GM12878 (cell line): ENCODE measurements around the gene APLP1. TPM values are rescaled to one million over a fixed set of nuclear protein-coding genes. Genes with fewer than 3 reads are reported as not detected.

Source experiments
- CEBPZ ChIP-seq: fragments of 150-350 bp; IDR thresholded peaks from 2 replicates; pipeline ENCODE4 v1.6.1; 2016; ENCODE audit warnings: low read depth, low read length
- DPF2 ChIP-seq: fragments of 450-650 bp; IDR thresholded peaks from 2 replicates; pipeline ENCODE4 v1.6.1; 2017; ENCODE audit warnings: mild to moderate bottlenecking
- HDAC6 ChIP-seq: fragments of 200-600 bp; sonication (generic); IDR thresholded peaks from one replicate; pipeline ENCODE4 v1.8.0; 2017; ENCODE audit warnings: antibody characterized with exemption; ENCODE audit not compliant: unreplicated experiment
- MEF2A ChIP-seq: IDR thresholded peaks from 2 replicates; pipeline ENCODE4 v1.6.1; 2011; ENCODE audit warnings: low read depth, mild to moderate bottlenecking, low read length, moderate library complexity; ENCODE audit not compliant: insufficient read depth
- SIN3A ChIP-seq: IDR thresholded peaks from 2 replicates; pipeline ENCODE4 v1.6.1; 2012; ENCODE audit warnings: low read depth, low read length, improper control_type of control experiment
- SMARCA5 ChIP-seq: fragments of 450-650 bp; IDR thresholded peaks from 2 replicates; pipeline ENCODE4 v1.6.1; 2017; ENCODE audit warnings: mild to moderate bottlenecking
- SMC3 ChIP-seq: IDR thresholded peaks from 2 replicates; pipeline ENCODE4 v1.6.1; 2011; ENCODE audit warnings: low read length, improper control_type of control experiment, borderline replicate concordance
- SREBF1 ChIP-seq: IDR thresholded peaks from 2 replicates; pipeline ENCODE4 v1.6.1; 2012; ENCODE audit warnings: mild to moderate bottlenecking, low read length
- TCF3 ChIP-seq: IDR thresholded peaks from 2 replicates; pipeline ENCODE4 v1.6.1; 2012; ENCODE audit warnings: low read depth, mild to moderate bottlenecking, low read length, borderline replicate concordance; ENCODE audit not compliant: insufficient read depth
- WRNIP1 ChIP-seq: IDR thresholded peaks from 2 replicates; pipeline ENCODE4 v1.6.1; 2011; ENCODE audit warnings: low read depth, low read length, improper control_type of control experiment, borderline replicate concordance
- polyA plus RNA-seq, 11 experiments: library from polyadenylated mRNA; depleted of rRNA in 4 of 11; unstranded in 6 of 11; stranded (reverse) in 5 of 11; fragments of >200 nt; fragmentation: Nextera tagmentation in 4 of 11; fragmentation: Illumina TruSeq in 1 of 11; extraction: Ambion mirVana in 4 of 11; extraction: Trizol in 1 of 11; gene quantifications; 1 replicate in 1 of 11; 2 replicates in 10 of 11; pipeline versions ENCODE4 v1.2.1 to v1.2.3, GENCODE V29; 2011 to 2016; ENCODE audit warnings: inconsistent platforms in 2 of 11, missing spikeins in 2 of 11, low read depth in 1 of 11
- total RNA-seq, 4 experiments: library from RNA; depleted of rRNA in 3 of 4; stranded (reverse); fragments of >200 nt in 3 of 4; fragmentation: Illumina TruSeq in 1 of 4; extraction: Trizol in 1 of 4; gene quantifications; 2 replicates each; pipeline versions ENCODE4 v1.2.1 to v1.2.3, GENCODE V29; 2013 to 2021
- TF ChIP-seq, protein P1 (sequence below): fragments of 450-650 bp; IDR thresholded peaks from 2 replicates; pipeline ENCODE4 v1.6.1; 2018; ENCODE audit warnings: mild to moderate bottlenecking, low read depth, moderate library complexity; ENCODE audit not compliant: partially characterized antibody
- TF ChIP-seq, protein P2 (sequence below): fragments of 450-650 bp; formaldehyde crosslinking; IDR thresholded peaks from 2 replicates; pipeline ENCODE4 v1.4.0; 2022; ENCODE audit warnings: mild to moderate bottlenecking, moderate library complexity
- TF ChIP-seq, protein P3 (sequence below): fragments of 450-650 bp; IDR thresholded peaks from 2 replicates; pipeline ENCODE4 v1.6.1; 2017; ENCODE audit warnings: mild to moderate bottlenecking, moderate library complexity
- TF ChIP-seq, protein P4 (sequence below): fragments of 450-650 bp; IDR thresholded peaks from 2 replicates; pipeline ENCODE4 v1.6.1; 2014; ENCODE audit warnings: mild to moderate bottlenecking

APLP1 gene
- total and polyA plus RNA-seq, 10 of the 15 experiments (the other 5 are each of a cell fraction or from before 2014, with no cell fraction given) = 0.07 to 2.2 (median 0.91) TPM; not detected in 1

DNA sequence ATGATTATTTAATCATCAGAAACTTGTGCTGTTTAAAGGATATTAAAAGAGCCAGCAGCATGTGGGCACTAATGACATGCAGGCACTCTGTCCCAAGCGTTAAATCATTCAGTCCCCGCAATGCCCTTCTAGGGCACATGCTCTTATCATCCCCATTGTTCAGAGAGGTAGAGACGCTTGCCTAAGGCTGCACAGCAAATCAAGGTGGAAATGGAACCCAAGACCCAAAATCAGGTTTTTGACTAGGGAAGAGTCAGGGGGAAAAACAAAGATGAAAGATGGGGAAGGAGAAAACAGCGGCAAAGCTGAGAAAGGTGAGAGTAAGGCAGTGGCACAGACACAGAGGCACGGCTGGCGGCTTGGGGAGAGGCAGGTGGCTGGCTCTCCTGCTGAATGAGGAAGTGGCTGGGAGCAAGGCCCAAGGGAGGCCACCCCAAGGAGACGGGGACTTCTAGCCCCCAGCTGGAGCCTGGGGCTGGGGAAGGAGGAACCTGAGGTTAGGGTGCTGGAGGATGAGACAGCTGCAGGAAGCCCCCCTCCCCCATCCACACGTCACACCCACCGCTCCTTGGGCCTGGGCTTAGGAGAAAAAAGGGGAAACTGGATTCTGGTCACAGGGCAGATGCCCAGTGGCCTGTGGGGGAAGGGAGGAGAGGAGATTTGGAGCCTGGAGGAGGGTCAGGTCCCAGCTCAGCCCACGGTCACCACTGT is 40.8 kb downstream of the APLP1 start (continued):
- TF ChIP-seq, protein P1, sequence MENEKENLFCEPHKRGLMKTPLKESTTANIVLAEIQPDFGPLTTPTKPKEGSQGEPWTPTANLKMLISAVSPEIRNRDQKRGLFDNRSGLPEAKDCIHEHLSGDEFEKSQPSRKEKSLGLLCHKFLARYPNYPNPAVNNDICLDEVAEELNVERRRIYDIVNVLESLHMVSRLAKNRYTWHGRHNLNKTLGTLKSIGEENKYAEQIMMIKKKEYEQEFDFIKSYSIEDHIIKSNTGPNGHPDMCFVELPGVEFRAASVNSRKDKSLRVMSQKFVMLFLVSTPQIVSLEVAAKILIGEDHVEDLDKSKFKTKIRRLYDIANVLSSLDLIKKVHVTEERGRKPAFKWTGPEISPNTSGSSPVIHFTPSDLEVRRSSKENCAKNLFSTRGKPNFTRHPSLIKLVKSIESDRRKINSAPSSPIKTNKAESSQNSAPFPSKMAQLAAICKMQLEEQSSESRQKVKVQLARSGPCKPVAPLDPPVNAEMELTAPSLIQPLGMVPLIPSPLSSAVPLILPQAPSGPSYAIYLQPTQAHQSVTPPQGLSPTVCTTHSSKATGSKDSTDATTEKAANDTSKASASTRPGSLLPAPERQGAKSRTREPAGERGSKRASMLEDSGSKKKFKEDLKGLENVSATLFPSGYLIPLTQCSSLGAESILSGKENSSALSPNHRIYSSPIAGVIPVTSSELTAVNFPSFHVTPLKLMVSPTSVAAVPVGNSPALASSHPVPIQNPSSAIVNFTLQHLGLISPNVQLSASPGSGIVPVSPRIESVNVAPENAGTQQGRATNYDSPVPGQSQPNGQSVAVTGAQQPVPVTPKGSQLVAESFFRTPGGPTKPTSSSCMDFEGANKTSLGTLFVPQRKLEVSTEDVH = no peak
- TF ChIP-seq HDAC6 = no peak
- TF ChIP-seq WRNIP1 = no peak
- no peak for TF ChIP-seq SREBF1
- no peak for TF ChIP-seq SIN3A
- TF ChIP-seq, protein P2, sequence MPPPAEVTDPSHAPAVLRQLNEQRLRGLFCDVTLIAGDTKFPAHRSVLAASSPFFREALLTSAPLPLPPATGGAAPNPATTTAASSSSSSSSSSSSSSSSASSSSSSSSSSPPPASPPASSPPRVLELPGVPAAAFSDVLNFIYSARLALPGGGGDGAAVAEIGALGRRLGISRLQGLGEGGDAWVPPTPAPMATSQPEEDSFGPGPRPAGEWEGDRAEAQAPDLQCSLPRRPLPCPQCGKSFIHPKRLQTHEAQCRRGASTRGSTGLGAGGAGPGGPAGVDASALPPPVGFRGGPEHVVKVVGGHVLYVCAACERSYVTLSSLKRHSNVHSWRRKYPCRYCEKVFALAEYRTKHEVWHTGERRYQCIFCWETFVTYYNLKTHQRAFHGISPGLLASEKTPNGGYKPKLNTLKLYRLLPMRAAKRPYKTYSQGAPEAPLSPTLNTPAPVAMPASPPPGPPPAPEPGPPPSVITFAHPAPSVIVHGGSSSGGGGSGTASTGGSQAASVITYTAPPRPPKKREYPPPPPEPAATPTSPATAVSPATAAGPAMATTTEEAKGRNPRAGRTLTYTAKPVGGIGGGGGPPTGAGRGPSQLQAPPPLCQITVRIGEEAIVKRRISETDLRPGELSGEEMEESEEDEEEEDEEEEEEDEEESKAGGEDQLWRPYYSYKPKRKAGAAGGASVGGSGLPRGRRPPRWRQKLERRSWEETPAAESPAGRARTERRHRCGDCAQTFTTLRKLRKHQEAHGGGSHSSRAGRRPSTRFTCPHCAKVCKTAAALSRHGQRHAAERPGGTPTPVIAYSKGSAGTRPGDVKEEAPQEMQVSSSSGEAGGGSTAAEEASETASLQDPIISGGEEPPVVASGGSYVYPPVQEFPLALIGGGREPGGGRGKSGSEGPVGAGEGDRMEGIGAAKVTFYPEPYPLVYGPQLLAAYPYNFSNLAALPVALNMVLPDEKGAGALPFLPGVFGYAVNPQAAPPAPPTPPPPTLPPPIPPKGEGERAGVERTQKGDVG = no peak
- peak; percentile 96 for TF ChIP-seq DPF2
- TF ChIP-seq SMARCA5 = peak; percentile 99
- TF ChIP-seq, protein P3, sequence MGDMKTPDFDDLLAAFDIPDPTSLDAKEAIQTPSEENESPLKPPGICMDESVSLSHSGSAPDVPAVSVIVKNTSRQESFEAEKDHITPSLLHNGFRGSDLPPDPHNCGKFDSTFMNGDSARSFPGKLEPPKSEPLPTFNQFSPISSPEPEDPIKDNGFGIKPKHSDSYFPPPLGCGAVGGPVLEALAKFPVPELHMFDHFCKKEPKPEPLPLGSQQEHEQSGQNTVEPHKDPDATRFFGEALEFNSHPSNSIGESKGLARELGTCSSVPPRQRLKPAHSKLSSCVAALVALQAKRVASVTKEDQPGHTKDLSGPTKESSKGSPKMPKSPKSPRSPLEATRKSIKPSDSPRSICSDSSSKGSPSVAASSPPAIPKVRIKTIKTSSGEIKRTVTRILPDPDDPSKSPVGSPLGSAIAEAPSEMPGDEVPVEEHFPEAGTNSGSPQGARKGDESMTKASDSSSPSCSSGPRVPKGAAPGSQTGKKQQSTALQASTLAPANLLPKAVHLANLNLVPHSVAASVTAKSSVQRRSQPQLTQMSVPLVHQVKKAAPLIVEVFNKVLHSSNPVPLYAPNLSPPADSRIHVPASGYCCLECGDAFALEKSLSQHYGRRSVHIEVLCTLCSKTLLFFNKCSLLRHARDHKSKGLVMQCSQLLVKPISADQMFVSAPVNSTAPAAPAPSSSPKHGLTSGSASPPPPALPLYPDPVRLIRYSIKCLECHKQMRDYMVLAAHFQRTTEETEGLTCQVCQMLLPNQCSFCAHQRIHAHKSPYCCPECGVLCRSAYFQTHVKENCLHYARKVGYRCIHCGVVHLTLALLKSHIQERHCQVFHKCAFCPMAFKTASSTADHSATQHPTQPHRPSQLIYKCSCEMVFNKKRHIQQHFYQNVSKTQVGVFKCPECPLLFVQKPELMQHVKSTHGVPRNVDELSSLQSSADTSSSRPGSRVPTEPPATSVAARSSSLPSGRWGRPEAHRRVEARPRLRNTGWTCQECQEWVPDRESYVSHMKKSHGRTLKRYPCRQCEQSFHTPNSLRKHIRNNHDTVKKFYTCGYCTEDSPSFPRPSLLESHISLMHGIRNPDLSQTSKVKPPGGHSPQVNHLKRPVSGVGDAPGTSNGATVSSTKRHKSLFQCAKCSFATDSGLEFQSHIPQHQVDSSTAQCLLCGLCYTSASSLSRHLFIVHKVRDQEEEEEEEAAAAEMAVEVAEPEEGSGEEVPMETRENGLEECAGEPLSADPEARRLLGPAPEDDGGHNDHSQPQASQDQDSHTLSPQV = no peak
- 0 out of 2 replicates have a peak, but pooled peaks have one; percentile 52 for TF ChIP-seq MEF2A
- no peak for TF ChIP-seq CEBPZ
- TF ChIP-seq, protein P4, sequence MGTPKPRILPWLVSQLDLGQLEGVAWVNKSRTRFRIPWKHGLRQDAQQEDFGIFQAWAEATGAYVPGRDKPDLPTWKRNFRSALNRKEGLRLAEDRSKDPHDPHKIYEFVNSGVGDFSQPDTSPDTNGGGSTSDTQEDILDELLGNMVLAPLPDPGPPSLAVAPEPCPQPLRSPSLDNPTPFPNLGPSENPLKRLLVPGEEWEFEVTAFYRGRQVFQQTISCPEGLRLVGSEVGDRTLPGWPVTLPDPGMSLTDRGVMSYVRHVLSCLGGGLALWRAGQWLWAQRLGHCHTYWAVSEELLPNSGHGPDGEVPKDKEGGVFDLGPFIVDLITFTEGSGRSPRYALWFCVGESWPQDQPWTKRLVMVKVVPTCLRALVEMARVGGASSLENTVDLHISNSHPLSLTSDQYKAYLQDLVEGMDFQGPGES = no peak
- no peak for TF ChIP-seq SMC3
- peak; percentile 95 for TF ChIP-seq TCF3
